Liver (tissue), 9 donors: ENCODE measurements around the gene PDLIM5. TPM values are rescaled to one million over a fixed set of nuclear protein-coding genes. Genes with fewer than 3 reads are reported as not detected.

Source experiments
- DNase-seq: peaks from one replicate; pipeline ENCODE4 v3.0.0-alpha.2; 2017; ENCODE audit warnings: low spot score
- H3K27ac ChIP-seq, 2 donors: one replicate each; pipeline ENCODE4 v1.7.0; 2013; ENCODE audit warnings: inconsistent platforms in 2 of 2, low read length in 2 of 2, control low read depth in 1 of 2, low read depth in 1 of 2, mild to moderate bottlenecking in 1 of 2
- H3K27me3 ChIP-seq, 4 donors: one replicate each; pipeline versions ENCODE4 v1.6.1 to v1.7.0; 2013; ENCODE audit warnings: low read length in 3 of 4, inconsistent platforms in 1 of 4, mild to moderate bottlenecking in 1 of 4, moderate library complexity in 1 of 4; ENCODE audit not compliant: control insufficient read depth in 4 of 4, insufficient read depth in 4 of 4
- H3K36me3 ChIP-seq, 4 donors: one replicate each; pipeline versions ENCODE4 v1.6.1 to v1.7.0; 2013; ENCODE audit warnings: low read length in 3 of 4, mild to moderate bottlenecking in 3 of 4, low read depth in 1 of 4, moderate library complexity in 1 of 4; ENCODE audit not compliant: control insufficient read depth in 4 of 4, insufficient read depth in 3 of 4
- H3K4me1 ChIP-seq, 4 donors: one replicate each; pipeline versions ENCODE4 v1.6.1 to v1.7.0; 2013; ENCODE audit warnings: low read length in 3 of 4, mild to moderate bottlenecking in 3 of 4, moderate library complexity in 1 of 4; ENCODE audit not compliant: control insufficient read depth in 4 of 4, insufficient read depth in 4 of 4
- H3K4me3 ChIP-seq, 3 donors: one replicate each; pipeline versions ENCODE4 v1.6.1 to v1.7.0; 2013; ENCODE audit warnings: low read length in 3 of 3, control low read depth in 1 of 3, low read depth in 1 of 3, mild to moderate bottlenecking in 1 of 3
- H3K9ac ChIP-seq, 2 donors: one replicate each; pipeline ENCODE4 v1.7.0; 2013; ENCODE audit warnings: low read length in 2 of 2, mild to moderate bottlenecking in 2 of 2, moderate library complexity in 2 of 2, control low read depth in 1 of 2, low read depth in 1 of 2
- H3K9me3 ChIP-seq, 4 donors: one replicate each; pipeline versions ENCODE4 v1.6.1 to v1.7.0; 2013; ENCODE audit warnings: low read length in 3 of 4; ENCODE audit not compliant: control insufficient read depth in 4 of 4
- CTCF ChIP-seq: fragments of 150-350 bp; IDR thresholded peaks from 2 replicates; pipeline ENCODE4 v1.5.1; 2017; ENCODE audit warnings: improper control_type of control experiment, low read depth, low read length; ENCODE audit not compliant: missing input control
- EGR1 ChIP-seq, 2 donors: IDR thresholded peaks; 2 replicates each; pipeline ENCODE4 v1.6.1; 2016 to 2018; ENCODE audit warnings: antibody characterized with exemption in 2 of 2, low read depth in 2 of 2
- FOXA2 ChIP-seq: IDR thresholded peaks from 2 replicates; pipeline ENCODE4 v1.6.1; 2016; ENCODE audit warnings: antibody characterized with exemption
- GABPA ChIP-seq, 2 donors: IDR thresholded peaks in 1 of 2; conservative IDR thresholded peaks in 1 of 2; 2 replicates each; pipeline ENCODE4 v1.6.1; 2016; ENCODE audit warnings: antibody characterized with exemption in 2 of 2, mild to moderate bottlenecking in 1 of 2, moderate library complexity in 1 of 2
- HNF4A ChIP-seq, 2 donors: conservative IDR thresholded peaks; 2 replicates each; pipeline ENCODE4 v1.6.1; 2016; ENCODE audit warnings: antibody characterized with exemption in 2 of 2, mild to moderate bottlenecking in 2 of 2
- HNF4G ChIP-seq: IDR thresholded peaks from 2 replicates; pipeline ENCODE4 v1.6.1; 2016; ENCODE audit warnings: antibody characterized with exemption
- JUND ChIP-seq, 2 donors: IDR thresholded peaks; 2 replicates each; pipeline ENCODE4 v1.6.1; 2016; ENCODE audit warnings: antibody characterized with exemption in 2 of 2
- MAX ChIP-seq: IDR thresholded peaks from 2 replicates; pipeline ENCODE4 v1.6.1; 2016; ENCODE audit warnings: antibody characterized with exemption
- RAD21 ChIP-seq, 2 donors: IDR thresholded peaks; 2 replicates each; pipeline ENCODE4 v1.6.1; 2016; ENCODE audit warnings: antibody characterized with exemption in 2 of 2, mild to moderate bottlenecking in 2 of 2
- REST ChIP-seq: IDR thresholded peaks from 2 replicates; pipeline ENCODE4 v1.6.1; 2016; ENCODE audit warnings: antibody characterized with exemption, mild to moderate bottlenecking
- RXRA ChIP-seq, 2 donors: IDR thresholded peaks; 2 replicates each; pipeline ENCODE4 v1.6.1; 2017 to 2018; ENCODE audit warnings: antibody characterized with exemption in 2 of 2, mild to moderate bottlenecking in 1 of 2
- SP1 ChIP-seq: IDR thresholded peaks from 2 replicates; pipeline ENCODE4 v1.6.1; 2018; ENCODE audit warnings: antibody characterized with exemption, mild to moderate bottlenecking
- TAF1 ChIP-seq: conservative IDR thresholded peaks from 2 replicates; pipeline ENCODE4 v1.6.1; 2016; ENCODE audit warnings: antibody characterized with exemption, mild to moderate bottlenecking
- YY1 ChIP-seq: IDR thresholded peaks from 2 replicates; pipeline ENCODE4 v1.6.1; 2016; ENCODE audit warnings: antibody characterized with exemption, mild to moderate bottlenecking
- ZBTB33 ChIP-seq: IDR thresholded peaks from 2 replicates; pipeline ENCODE4 v1.6.1; 2016; ENCODE audit warnings: antibody characterized with exemption
- WGBS: extraction: QIAGEN DNeasy Blood & Tissue Kit; methylation state at CpG from one replicate; pipeline ENCODE4 v1.1.7; 2013; 5-methylcytosine and 5-hydroxymethylcytosine counted together
- polyA plus RNA-seq, 2 donors: library from polyadenylated mRNA; stranded (reverse) in 1 of 2; unstranded in 1 of 2; fragments of 200-250 nt in 1 of 2; fragments of >200 nt in 1 of 2; fragmentation: Nextera tagmentation in 1 of 2; extraction: Ambion mirVana in 1 of 2; gene quantifications; one replicate each; pipeline versions ENCODE4 v1.2.1 to v1.2.3, GENCODE V29; 2013 to 2015
- total RNA-seq, 2 donors: library from RNA; depleted of rRNA; stranded (reverse); fragments of >200 nt; gene quantifications; one replicate each; pipeline ENCODE4 v1.2.3, GENCODE V29; 2014
- donor health status: healthy.
- donor health status: healthy.
- donor health status: healthy.
- donor health status: healthy.
- donor health status: healthy.

The PDLIM5 gene
- total and polyA plus RNA-seq, 4 donors = 19.1 to 114 (median 67.8) TPM

GRCh38 chr4:94544811-94545210 is 93.1 kb downstream of the PDLIM5 start:
- H3K4me1 ChIP-seq = peaks cover 0 to 1% (median 0%) of the 10 kb centered on the region in 4 donors
- no peak overlapping the region for H3K27ac ChIP-seq
- H3K9me3 ChIP-seq = no peaks in the 10 kb centered on the region
- no peak for TF ChIP-seq GABPA (IDR thresholded peaks at IDR 0.05 in 1 of 2, conservative IDR thresholded peaks at IDR 0.05 in 1 of 2)
- H3K36me3 ChIP-seq = peaks cover 0 to 2% (median 0%) of the 10 kb centered on the region in 4 donors
- WGBS = 91% methylated on average over 2 of the region's 2 CpGs
- H3K4me3 ChIP-seq = no peak overlapping the region
- H3K27me3 ChIP-seq = no peaks in the 10 kb centered on the region
- no peak for DNase-seq
- H3K9ac ChIP-seq = no peak overlapping the region

GRCh38 chr4:94545296-94545695 is 93.6 kb downstream of the PDLIM5 start:
- Histone ChIP-seq H3K4me3 (no peak overlapping the region), H3K36me3 (peaks cover 0 to 2% (median 0%) of the 10 kb centered on the region in 4 donors), H3K27me3 (no peaks in the 10 kb centered on the region), H3K27ac (no peak overlapping the region), H3K4me1 (peaks cover 0 to 1% (median 0%) of the 10 kb centered on the region in 4 donors), H3K9me3 (no peaks in the 10 kb centered on the region), H3K9ac (no peak overlapping the region)
- no peak for TF ChIP-seq SP1
- no peak for TF ChIP-seq EGR1 (IDR thresholded peaks at IDR 0.05; ENCODE audit: low read depth in 2 of 2)
- TF ChIP-seq ZBTB33 = no peak
- no peak for TF ChIP-seq MAX
- TF ChIP-seq CTCF = no peak
- TF ChIP-seq YY1 = no peak
- DNase-seq = no peak
- WGBS = 75% methylated on average over 2 of the region's 2 CpGs

- no peaks in the 10 kb centered on the region for H3K27me3 ChIP-seq
- WGBS = over 99% methylated on average over 3 of the region's 3 CpGs
- no peak overlapping the region for H3K27ac ChIP-seq
- no peaks in the 10 kb centered on the region for H3K9me3 ChIP-seq
- H3K4me3 ChIP-seq = no peak overlapping the region
- peaks cover 0 to 2% (median 0%) of the 10 kb centered on the region in 4 donors for H3K36me3 ChIP-seq
- TF ChIP-seq REST (no peak), HNF4A (conservative IDR thresholded peaks at IDR 0.05) (no peak), TAF1 (no peak), JUND (IDR thresholded peaks at IDR 0.05) (no peak), EGR1 (IDR thresholded peaks at IDR 0.05; ENCODE audit: low read depth in 2 of 2) (no peak), MAX (no peak), FOXA2 (no peak), HNF4G (no peak), RAD21 (IDR thresholded peaks at IDR 0.05) (no peak), RXRA (IDR thresholded peaks at IDR 0.05) (no peak)
- H3K9ac ChIP-seq = no peak overlapping the region
- no peak for DNase-seq
- H3K4me1 ChIP-seq = peaks cover 0 to 3% (median 2%) of the 10 kb centered on the region in 4 donors
Observed at GRCh38 chr4:94546949-94547348, 95.2 kb downstream of the PDLIM5 start.
